ENCODE measurements around the gene SERPINH1.

SERPINH1 gene

GRCh38 chr11:75562048-75562835 is at the start of gene SERPINH1:
Gene SERPINH1, plus strand, starts transcription at chr11:75562253. Its CDS starts 4,097 bp downstream, at chr11:75566350.
- peak; percentile 23 for DNase-seq

DNA sequence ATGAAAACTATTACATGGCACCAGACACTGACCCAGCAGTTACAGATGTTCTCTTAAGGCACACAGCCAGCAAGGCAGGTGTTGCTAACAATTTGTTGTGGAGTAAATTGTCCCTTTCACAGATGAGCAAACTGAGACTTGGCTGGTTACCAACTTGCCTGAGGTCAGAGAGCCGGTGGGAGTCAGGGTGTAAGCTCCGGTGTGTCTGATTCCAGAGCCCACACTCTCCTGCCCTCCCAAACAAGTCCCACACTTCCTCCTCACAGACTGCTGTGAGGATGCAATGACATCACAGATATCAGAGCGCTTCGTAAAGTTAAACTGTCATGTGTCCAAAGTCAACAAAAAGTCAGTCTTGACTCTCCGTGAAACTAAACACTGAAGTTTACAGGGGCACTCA is 48.8 kb upstream of the SERPINH1 start:
- DNase-seq, result no peak

- DNase-seq, result no peak
Measured at GRCh38 chr11:75514596-75514995, 47.5 kb upstream of the SERPINH1 start.

DNA sequence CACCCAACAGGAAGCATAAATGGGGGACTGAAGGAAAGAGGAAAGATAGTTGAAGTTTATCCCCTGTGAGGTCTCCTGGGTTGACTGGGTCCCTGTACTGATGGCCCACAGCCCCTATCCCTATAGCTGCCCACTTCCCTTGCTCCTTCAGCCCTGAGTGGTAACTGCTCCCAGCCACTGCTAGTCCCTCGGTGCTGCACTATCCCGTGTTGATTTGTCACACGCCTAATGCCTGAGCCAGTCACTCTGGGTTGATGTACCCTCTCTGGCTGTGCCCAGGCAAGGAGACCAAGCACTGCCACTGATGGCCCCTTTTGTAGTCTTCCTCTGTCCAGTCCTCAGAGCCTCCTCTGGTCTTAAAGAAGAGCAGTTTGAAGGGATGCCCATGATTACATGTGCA is 45.9 kb upstream of the SERPINH1 start:
- DNase-seq, result no peak

- no peak for DNase-seq
Measured at GRCh38 chr11:75516886-75517285, 45.2 kb upstream of the SERPINH1 start.

- no peak for DNase-seq
Measured at GRCh38 chr11:75518204-75518549, 43.9 kb upstream of the SERPINH1 start.

DNA sequence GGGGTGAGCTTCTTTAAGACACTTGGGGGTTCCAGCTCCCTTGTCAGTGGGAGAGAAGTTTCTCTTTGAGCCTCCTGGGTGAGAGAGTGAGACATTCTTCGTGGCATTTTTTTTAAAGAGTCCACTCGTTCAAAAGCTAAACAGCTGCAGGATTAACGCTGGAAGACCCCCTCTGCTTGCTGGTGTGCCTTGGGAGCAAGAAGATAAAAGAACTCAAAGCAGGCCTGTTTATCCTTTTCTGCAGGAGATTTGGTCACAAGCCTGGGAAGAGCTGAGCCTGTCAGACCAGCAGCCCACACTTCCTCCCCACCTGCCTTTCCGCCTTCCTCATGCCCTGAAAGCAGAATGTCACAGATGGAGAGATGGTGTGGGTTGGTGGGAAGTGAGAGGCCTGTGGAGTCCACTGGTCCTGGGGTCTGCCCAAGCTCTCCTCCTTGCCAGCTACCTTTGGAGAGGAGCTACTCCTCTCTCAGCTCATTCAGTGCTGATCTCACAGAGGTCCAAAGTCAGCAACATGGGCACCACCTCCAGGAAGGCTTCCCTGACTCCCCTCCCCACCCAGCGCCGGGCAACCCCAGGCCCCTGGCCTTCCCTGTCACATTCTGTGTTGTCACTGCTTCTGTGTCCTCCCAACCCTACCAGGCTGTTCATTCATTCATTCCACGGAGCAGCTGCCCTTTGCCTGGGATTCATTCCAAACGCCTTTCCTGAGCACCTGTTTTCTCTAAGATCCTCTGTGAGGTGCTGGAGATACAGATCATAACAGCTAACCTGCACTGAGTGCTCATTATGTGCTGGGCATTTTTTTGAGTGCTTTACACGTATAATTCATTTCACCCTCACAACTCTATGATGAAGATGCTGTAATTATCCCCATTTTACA is 43.0 kb upstream of the SERPINH1 start:
- no peak for DNase-seq

DNA sequence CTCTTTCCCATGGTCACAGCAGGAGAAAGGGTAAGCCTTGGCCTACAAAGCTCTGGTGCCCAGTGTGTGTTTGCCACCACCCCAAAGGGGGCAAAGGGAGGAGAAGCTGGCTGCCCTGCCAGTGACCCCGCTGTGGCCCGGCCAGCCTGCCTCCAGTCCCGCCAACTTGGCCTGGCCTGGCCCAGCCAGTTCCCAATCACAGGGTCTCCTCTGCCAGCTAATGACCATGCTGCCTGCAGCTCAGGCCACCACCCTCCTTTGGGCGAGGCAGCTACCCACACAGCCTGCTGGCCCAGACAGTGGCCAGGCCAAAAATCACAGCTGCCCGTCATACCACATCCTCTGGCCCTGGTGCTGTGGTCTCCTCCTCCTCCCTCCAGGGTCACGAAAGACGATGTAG is 41.4 kb upstream of the SERPINH1 start:
- no peak for DNase-seq

DNA sequence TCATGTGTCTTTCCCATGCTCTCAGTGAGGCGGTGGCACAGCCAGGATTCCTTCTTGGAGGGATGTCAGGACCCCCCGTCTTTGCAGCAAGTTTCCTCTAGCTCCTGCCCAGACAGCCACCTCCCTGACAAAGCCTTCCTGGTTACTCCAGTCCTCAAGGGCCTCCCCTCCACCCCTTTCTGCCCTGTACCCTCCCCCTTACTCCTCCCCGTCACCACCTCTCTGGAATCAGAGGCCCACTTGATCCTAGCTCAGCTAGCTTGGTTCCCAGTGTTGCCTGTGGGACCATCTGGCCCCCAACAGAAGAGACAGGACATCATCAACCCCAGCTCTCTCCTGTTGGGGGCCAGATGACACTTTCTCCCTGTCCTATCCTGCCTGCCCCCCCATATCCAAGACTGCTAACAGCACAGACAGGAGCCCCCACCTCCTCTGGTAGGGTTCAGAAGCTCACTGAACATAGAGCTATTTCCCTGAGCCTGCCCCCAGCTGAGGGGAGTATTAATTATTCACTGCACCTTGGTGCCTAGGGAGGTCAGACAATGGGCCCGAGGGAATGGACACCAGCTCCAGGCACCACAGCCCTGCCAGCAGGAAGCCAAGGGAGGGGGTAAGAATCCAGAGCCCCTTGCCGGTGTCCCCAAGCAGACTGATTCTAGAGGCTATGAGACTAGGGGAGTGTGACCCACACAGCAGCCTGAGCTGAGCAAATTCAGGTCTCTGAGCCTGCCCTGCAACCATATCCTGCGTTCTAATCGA is 39.6 kb upstream of the SERPINH1 start:
- no peak for DNase-seq

DNA sequence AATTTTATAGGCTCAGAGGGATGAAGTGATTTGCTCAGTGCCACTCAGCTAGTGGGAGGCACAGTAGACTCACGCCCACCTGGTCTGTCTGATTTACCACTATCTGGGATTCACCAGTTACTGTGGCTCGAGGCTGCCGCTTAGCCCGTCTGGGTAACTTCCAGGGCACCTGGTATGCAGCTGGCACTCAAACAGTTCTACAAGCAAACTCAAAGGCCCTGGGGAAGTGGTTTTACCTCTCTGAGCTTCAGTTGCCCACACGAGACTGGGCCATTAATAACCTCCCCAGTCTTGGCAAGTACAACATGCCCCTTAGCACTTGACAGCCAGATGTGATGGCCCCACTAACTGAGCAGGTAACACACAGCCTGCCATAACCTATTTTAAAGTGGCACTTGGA is 38.9 kb upstream of the SERPINH1 start:
- DNase-seq, result no peak

GRCh38 chr11:75523811-75524664 is 38.0 kb upstream of the SERPINH1 start:
- DNase-seq, result no peak

DNA sequence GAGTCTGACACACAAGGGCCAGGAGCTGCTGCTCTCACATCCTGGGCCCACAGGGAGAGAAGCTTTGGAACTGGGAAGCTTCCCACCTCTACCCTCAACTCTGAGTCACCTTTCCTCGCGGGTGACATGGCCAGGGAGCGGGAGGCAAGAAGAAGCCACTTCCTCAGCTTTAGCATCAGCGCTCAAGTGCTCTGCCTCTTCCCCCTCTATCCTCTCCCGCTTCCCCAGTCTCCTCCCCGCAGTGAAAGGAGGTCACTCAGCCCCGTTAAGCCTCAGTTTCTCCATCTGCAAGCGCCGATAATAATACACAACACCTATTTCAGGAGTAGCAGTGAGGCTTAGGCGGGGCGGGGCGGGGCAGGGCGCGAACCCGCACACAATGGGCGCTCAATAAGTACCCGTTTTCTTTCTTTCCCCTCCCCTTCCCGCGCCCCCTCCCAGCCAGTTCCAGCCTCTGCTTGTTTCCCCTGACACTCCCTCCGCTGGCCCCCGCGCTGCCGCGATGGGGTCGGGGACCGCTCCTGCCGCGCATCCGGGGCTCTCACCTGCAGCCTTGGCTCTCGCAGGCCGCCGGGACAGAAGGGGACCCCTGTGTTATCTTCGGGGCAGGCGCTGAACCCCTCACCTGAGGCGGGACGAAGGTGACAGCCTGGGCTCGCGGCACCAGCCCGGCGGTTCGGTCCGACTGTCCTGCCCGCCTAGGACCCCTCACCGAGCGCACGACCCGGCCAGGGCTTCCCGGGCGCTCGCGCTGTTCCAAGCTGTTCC is 37.2 kb upstream of the SERPINH1 start:
- DNase-seq, result no peak

GRCh38 chr11:75525433-75526191 is 36.4 kb upstream of the SERPINH1 start, which contains the start of gene GDPD5:
Gene GDPD5, minus strand, starts transcription at chr11:75525941. Its CDS starts 48,206 bp downstream, at chr11:75477735.
- peak; percentile 70 for DNase-seq

- no peak for DNase-seq
Measured at GRCh38 chr11:75526192-75526541, 35.9 kb upstream of the SERPINH1 start.

DNA sequence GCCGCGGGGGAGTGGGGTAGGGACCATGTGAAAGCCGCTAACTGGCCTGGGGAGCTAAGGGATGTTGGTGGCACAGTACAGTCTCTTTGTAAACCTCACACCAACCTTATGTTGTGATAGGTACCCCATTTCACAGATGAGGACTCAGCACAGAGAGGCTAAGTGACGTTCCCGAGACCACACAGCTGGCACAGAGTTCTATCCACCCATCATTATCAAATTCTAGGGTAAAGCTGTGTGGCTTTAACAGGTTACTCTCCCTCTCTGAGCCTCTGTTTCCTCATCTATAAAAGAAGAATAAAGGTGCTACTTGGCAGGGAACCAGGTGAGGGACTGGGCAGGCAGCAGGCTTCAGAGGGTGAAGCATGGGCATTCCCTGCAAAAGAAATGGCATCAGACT is 34.9 kb upstream of the SERPINH1 start:
- DNase-seq, result no peak

DNA sequence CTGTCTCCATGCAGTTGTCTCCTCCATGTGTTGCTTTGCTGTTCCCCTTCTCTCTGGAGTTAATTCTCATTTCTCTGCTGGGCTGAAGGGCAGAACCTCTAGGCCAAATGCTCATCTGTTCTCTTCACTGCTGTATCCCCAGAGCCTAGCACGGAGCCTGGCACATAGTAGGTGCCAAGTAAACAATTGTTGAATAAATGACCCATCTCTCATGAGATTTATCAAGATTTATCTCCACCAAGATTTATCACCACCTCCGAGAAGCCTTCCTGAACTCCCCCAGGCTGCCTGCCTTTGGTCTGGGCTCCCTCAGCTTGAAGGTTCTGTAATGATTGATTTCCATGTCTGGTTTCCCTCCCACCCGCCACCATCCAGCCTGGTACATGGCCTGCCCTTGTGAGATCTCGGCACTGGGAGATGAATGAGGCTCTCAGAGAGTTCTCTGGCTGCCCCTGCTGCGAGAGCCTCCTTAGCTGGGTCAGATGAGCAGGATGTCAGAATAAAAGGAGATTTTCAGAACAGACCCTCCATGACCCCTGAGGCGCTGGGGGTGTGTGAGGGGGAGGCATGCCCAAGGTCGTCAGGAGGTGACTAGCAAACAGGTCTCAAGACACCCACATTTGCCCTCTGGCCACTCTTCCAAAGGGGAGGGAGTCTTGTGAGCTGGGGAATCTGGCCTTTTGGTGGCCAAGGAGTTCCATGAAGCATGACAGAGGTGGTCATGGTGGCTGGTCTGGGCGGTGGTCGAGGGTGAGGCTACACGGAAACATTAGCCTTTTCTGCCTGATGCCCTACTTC is 33.9 kb upstream of the SERPINH1 start:
- DNase-seq, result no peak

DNA sequence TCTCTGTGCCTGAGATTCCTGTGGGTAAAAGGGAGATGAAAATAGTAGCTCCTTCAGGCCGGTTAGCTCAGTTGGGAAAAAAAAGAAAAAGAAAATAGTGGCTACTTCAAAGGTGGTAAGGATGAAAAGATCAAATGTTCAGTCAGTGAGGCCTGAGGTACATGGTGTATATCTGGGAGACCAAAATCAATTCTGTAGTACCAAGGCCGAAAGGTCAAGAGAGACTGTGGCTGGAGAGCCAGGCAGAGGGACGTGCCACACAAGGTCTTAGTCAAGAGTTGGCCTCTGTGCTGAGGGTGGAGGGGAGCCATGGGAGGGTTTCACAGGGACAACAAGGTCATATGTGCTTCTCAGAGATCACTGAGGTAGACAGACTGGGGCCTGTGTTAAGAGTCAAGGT is 31.5 kb upstream of the SERPINH1 start:
- no peak for DNase-seq

GRCh38 chr11:75531325-75531724 is 30.7 kb upstream of the SERPINH1 start:
- DNase-seq, result no peak

DNA sequence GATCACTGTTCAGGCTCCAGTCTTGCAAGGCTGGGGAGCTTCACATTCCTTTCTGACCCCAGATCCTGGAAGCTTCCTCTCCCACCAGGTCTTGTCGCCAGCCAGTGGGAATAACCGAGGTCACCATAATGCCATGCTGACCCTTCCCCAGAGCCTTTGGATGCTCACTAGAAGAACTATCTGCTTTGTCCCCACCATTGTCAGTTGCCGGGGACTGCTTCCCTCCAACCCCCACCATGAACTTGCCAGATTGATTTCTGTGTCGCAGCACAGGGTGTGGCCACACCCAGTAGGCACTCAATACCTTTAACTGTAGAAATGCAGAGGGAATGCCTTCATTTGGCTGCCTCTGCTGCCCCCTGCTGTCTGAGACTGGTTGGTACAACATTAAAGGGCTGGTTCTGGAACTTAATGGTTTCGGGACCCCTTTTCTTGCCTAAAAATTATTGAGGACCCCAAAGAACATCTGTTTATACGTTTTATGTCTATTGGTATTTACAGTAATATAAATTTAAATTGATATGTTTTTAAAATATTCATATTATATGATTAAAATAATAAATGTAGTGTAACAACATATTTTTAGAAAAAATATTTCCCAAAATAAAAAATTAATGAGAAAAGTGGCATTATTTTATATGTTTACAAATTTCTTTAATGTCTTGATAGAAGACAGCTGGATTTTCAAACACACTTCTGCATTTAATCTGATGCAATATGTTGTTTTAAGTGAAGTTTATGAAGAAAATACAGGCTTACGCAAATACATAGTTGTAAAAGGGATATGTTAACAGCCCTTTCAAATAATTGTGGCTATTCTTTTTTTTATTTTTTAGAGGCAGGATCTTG is 29.6 kb upstream of the SERPINH1 start:
- DNase-seq, result peak; percentile 81
